HCT116 (cell line): ENCODE data around the gene CUEDC1. TPM values are rescaled to one million over a fixed set of nuclear protein-coding genes. Genes with fewer than 3 reads are reported as not detected.

Experiments used
- ATAC-seq: fragments of 200-7000 bp; cut with Tn5 transposase; 2 replicates; pipeline ENCODE4 v1.9.1; 2020; ENCODE audit warnings: mild to moderate bottlenecking, moderate library complexity
- BruUV-seq: library from RNA; stranded (reverse); fragments of 400-500 nt; replicated peaks from 2 replicates; lab custom pipeline; 2021; lab: Mats Ljungman, UMichigan
- CTCF ChIA-PET: fragments of 300-600 bp; sonication (Branson Sonifier 250); formaldehyde crosslinking; loops from one replicate; lab custom pipeline; 2021; ENCODE audit warnings: antibody characterized with exemption; lab: Charles Lee
- POLR2A ChIA-PET: fragments of 300-600, 350-600 bp; sonication (Branson Sonifier 250); formaldehyde crosslinking; loops from one replicate; lab custom pipeline; 2021; ENCODE audit warnings: antibody characterized with exemption; lab: Charles Lee
- RAD21 ChIA-PET, 2 experiments: fragments of 300-600 bp; sonication (Branson Sonifier 250); formaldehyde crosslinking; loops; one replicate each; lab custom pipeline; 2023; ENCODE audit warnings: low total read pairs in 2 of 2; ENCODE audit not compliant: uncharacterized antibody in 2 of 2, unreplicated experiment in 2 of 2, low non-redundant PET in 1 of 2; lab: Charles Lee
- DNase-seq: peaks from one replicate; pipeline ENCODE4 v3.0.0-alpha.2; 2010; ENCODE audit warnings: low read depth, low spot score
- H2AFZ ChIP-seq: fragments of 200-600 bp; shearing (Covaris generic), sonication (generic); 2 replicates; pipeline ENCODE4 v1.6.1; 2017; ENCODE audit warnings: low read depth, mixed run types, mixed read lengths, antibody characterized with exemption, low read length; ENCODE audit not compliant: poor library complexity, severe bottlenecking
- H3K27ac ChIP-seq: 2 replicates; pipeline ENCODE4 v1.5.1; 2012; ENCODE audit warnings: low read depth, low read length
- H3K27me3 ChIP-seq: fragments of 200-600 bp; sonication (generic); 2 replicates; pipeline ENCODE4 v1.6.1; 2016; ENCODE audit warnings: mixed run types, low read length, mixed read lengths; ENCODE audit not compliant: insufficient read depth
- H3K36me3 ChIP-seq, 2 experiments: fragments of 200-500 bp in 1 of 2; fragments of 200-600 bp in 1 of 2; sonication (Bioruptor generic) in 1 of 2; sonication (generic) in 1 of 2; 2 replicates each; pipeline versions ENCODE4 v1.5.1 to v1.6.1; 2014 to 2016; ENCODE audit warnings: low read length in 2 of 2, inconsistent platforms in 1 of 2, mixed read lengths in 1 of 2, mixed run types in 1 of 2; ENCODE audit not compliant: insufficient read depth in 2 of 2, control insufficient read depth in 1 of 2
- H3K4me1 ChIP-seq, 2 experiments: fragments of 200-600 bp in 1 of 2; sonication (generic) in 1 of 2; 2 replicates each; pipeline versions ENCODE4 v1.5.1 to v1.6.1; 2012 to 2017; ENCODE audit warnings: low read length in 2 of 2, inconsistent platforms in 1 of 2, mild to moderate bottlenecking in 1 of 2, mixed read lengths in 1 of 2, mixed run types in 1 of 2, moderate library complexity in 1 of 2; ENCODE audit not compliant: insufficient read depth in 2 of 2, control insufficient read depth in 1 of 2
- H3K4me2 ChIP-seq: fragments of 200-600 bp; sonication (generic); 2 replicates; pipeline ENCODE4 v1.6.1; 2017; ENCODE audit warnings: mixed run types, low read length, mixed read lengths
- H3K4me3 ChIP-seq, 2 experiments: fragments of 200-600 bp in 1 of 2; sonication (generic) in 1 of 2; replicated peaks in 1 of 2; 2 replicates each; pipeline ENCODE4 v1.5.1; 2011 to 2016; ENCODE audit warnings: low read length in 2 of 2, control low read depth in 1 of 2, low read depth in 1 of 2, mild to moderate bottlenecking in 1 of 2, mixed read lengths in 1 of 2, mixed run types in 1 of 2
- H3K79me2 ChIP-seq: fragments of 200-600 bp; sonication (generic); 2 replicates; pipeline ENCODE4 v1.6.1; 2017; ENCODE audit warnings: mild to moderate bottlenecking, mixed run types, low read length, moderate library complexity, mixed read lengths; ENCODE audit not compliant: insufficient read depth
- H3K9ac ChIP-seq: fragments of 200-600 bp; sonication (generic); 2 replicates; pipeline ENCODE4 v1.6.1; 2016; ENCODE audit warnings: low read length, mixed read lengths
- H3K9me2 ChIP-seq: fragments of 200-600 bp; sonication (generic), shearing (Covaris generic); 2 replicates; pipeline ENCODE4 v1.6.1; 2017; ENCODE audit warnings: mixed run types, mild to moderate bottlenecking, moderate library complexity; ENCODE audit not compliant: insufficient read depth
- H3K9me3 ChIP-seq, 2 experiments: fragments of 200-500 bp in 1 of 2; fragments of 200-600 bp in 1 of 2; sonication (Bioruptor generic) in 1 of 2; sonication (generic) in 1 of 2; 2 replicates each; pipeline ENCODE4 v1.6.1; 2014 to 2017; ENCODE audit warnings: low read length in 2 of 2, mixed read lengths in 2 of 2, inconsistent platforms in 1 of 2, low read depth in 1 of 2, mild to moderate bottlenecking in 1 of 2, mixed run types in 1 of 2, moderate library complexity in 1 of 2; ENCODE audit not compliant: control insufficient read depth in 1 of 2, insufficient read depth in 1 of 2
- H4K20me1 ChIP-seq: fragments of 200-600 bp; sonication (generic), shearing (Covaris generic); 2 replicates; pipeline ENCODE4 v1.6.1; 2017; ENCODE audit warnings: mixed run types, mild to moderate bottlenecking, moderate library complexity; ENCODE audit not compliant: insufficient read depth
- ATF3 ChIP-seq: IDR thresholded peaks from 2 replicates; pipeline ENCODE4 v1.6.1; 2012
- CBX3 ChIP-seq: IDR thresholded peaks from 2 replicates; pipeline ENCODE4 v1.6.1; 2012; ENCODE audit warnings: low read depth
- EGR1 ChIP-seq: IDR thresholded peaks from 2 replicates; pipeline ENCODE4 v1.6.1; 2012; ENCODE audit warnings: low read depth
- JUND ChIP-seq: IDR thresholded peaks from 2 replicates; pipeline ENCODE4 v1.6.1; 2012
- MAX ChIP-seq: IDR thresholded peaks from 2 replicates; pipeline ENCODE4 v1.6.1; 2012
- POLR2AphosphoS5 ChIP-seq: IDR thresholded peaks from 2 replicates; pipeline ENCODE4 v1.6.1; 2011; ENCODE audit warnings: mild to moderate bottlenecking, low read depth, low read length, moderate library complexity
- RAD21 ChIP-seq: IDR thresholded peaks from 2 replicates; pipeline ENCODE4 v1.6.1; 2012; ENCODE audit warnings: low read depth, mild to moderate bottlenecking
- REST ChIP-seq: IDR thresholded peaks from 2 replicates; pipeline ENCODE4 v1.6.1; 2012; ENCODE audit warnings: low read depth
- ZBTB33 ChIP-seq: IDR thresholded peaks from 2 replicates; pipeline ENCODE4 v1.6.1; 2011; ENCODE audit warnings: mild to moderate bottlenecking, low read length, moderate library complexity; ENCODE audit not compliant: insufficient replicate concordance; ENCODE audit errors: extremely low read depth
- ZNF274 ChIP-seq: fragments of 200-500 bp; sonication (Bioruptor generic); IDR thresholded peaks from 2 replicates; pipeline ENCODE4 v1.6.1; 2014; ENCODE audit warnings: mild to moderate bottlenecking, low read depth, low read length, inconsistent platforms
- intact Hi-C: fragments of 100-400 bp; cut with micrococcal nuclease; formaldehyde crosslinking; loops from 2 replicates; pipeline ENCODE4 v1.10.0; 2022
- total RNA-seq: library from RNA; stranded (reverse); gene quantifications from one replicate; pipeline ENCODE4 v1.2.1, GENCODE V29; 2021; ENCODE audit not compliant: unreplicated experiment

Gene CUEDC1
- total RNA-seq, 1 experiment from 2014 or later: 60.2 TPM

- TF ChIP-seq REST (no peak), ATF3 (no peak)
Measured at GRCh38 chr17:57832314-57833178, 122.7 kb downstream of the CUEDC1 start (continued).

GRCh38 chr17:57830880-57831279, 124.3 kb downstream of the CUEDC1 start:
- no peak overlapping the region for H3K9ac ChIP-seq
- ATAC-seq (no peak), DNase-seq (no peak)
- no peak overlapping the region for H3K4me2 ChIP-seq
- TF ChIP-seq ZBTB33 (no peak), CBX3 (no peak), JUND (no peak), ZNF274 (no peak), RAD21 (no peak), REST (no peak), MAX (no peak), EGR1 (no peak), POLR2AphosphoS5 (no peak)
- no TSS peak for BruUV-seq
- no peaks in the 10 kb centered on the region for H3K79me2 ChIP-seq
- ChIA-PET CTCF (no interaction called here), RAD21 (no interaction called here), POLR2A (no interaction called here)
- H3K9me3 ChIP-seq: no peaks in the 10 kb centered on the region
- no peak overlapping the region for H3K4me3 ChIP-seq
- peaks cover 0 to 15% of the 10 kb centered on the region in 2 experiments; a peak in 2 of 4 replicates for H3K4me1 ChIP-seq
- H3K9me2 ChIP-seq: no peaks in the 10 kb centered on the region
- intact Hi-C loops: loop anchor here (5.0 kb wide), 1 partner anchor 234 kb away; no protein-coding TSS in a partner anchor
- H3K27me3 ChIP-seq: no peaks in the 10 kb centered on the region
- no peak overlapping the region for H3K27ac ChIP-seq
- no peak overlapping the region for H2AFZ ChIP-seq
- no peaks in the 10 kb centered on the region for H3K36me3 ChIP-seq
- no peaks in the 10 kb centered on the region for H4K20me1 ChIP-seq
